ENCODE measurements around the gene PAM.

PAM gene

GRCh38 chr5:102759700-102760099, 4.6 kb downstream of the PAM start:
- no peak for TF ChIP-seq ZFP3 (CRISPR knock-in tag; IDR thresholded peaks at IDR 0.05)
- no peak for TF ChIP-seq GLIS3 (CRISPR knock-in tag; IDR thresholded peaks at IDR 0.05)
- ATAC-seq: no peak

GRCh38 chr5:102760815-102761214, 5.7 kb downstream of the PAM start:
- no peak for TF ChIP-seq ISL1 (CRISPR knock-in tag; IDR thresholded peaks at IDR 0.05)
- peak; percentile 51; the same call in 1 of the 2 replicates for TF ChIP-seq TCF4 (CRISPR knock-in tag; IDR thresholded peaks at IDR 0.05; ENCODE audit: borderline replicate concordance)
- ATAC-seq: peak; percentile 69

- ATAC-seq: peak; percentile 61
- TF ChIP-seq ZNF8 (CRISPR knock-in tag; IDR thresholded peaks at IDR 0.05) (no peak), CREB5 (CRISPR knock-in tag; IDR thresholded peaks at IDR 0.05; ENCODE audit: low read depth) (no peak), RARB (CRISPR knock-in tag; IDR thresholded peaks at IDR 0.05) (no peak), TCF4 (CRISPR knock-in tag; IDR thresholded peaks at IDR 0.05; ENCODE audit: borderline replicate concordance) (no peak), CSDC2 (CRISPR knock-in tag; IDR thresholded peaks at IDR 0.05) (no peak), ISL1 (CRISPR knock-in tag; IDR thresholded peaks at IDR 0.05) (no peak), ZNF70 (CRISPR knock-in tag; IDR thresholded peaks at IDR 0.05) (no peak), ZNF565 (CRISPR knock-in tag; conservative IDR thresholded peaks at IDR 0.05; ENCODE audit: low read depth) (no peak), SNAI2 (CRISPR knock-in tag; IDR thresholded peaks at IDR 0.05) (no peak), CSRNP3 (CRISPR knock-in tag; IDR thresholded peaks at IDR 0.05) (no peak)
These were observed 7.0 kb downstream of the PAM start for GRCh38 chr5:102762095-102762534.

GRCh38 chr5:102762562-102763227, 7.6 kb downstream of the PAM start:
- no peak for ATAC-seq
- no peak for TF ChIP-seq ZNF70 (CRISPR knock-in tag; IDR thresholded peaks at IDR 0.05)
- TF ChIP-seq RARB (CRISPR knock-in tag; IDR thresholded peaks at IDR 0.05): no peak
- TF ChIP-seq ZFP3 (CRISPR knock-in tag; IDR thresholded peaks at IDR 0.05): no peak
- no peak for TF ChIP-seq PPARA (CRISPR knock-in tag; IDR thresholded peaks at IDR 0.05; ENCODE audit: borderline replicate concordance)
- TF ChIP-seq TCF4 (CRISPR knock-in tag; IDR thresholded peaks at IDR 0.05; ENCODE audit: borderline replicate concordance): no peak
- TF ChIP-seq OSR1 (CRISPR knock-in tag; IDR thresholded peaks at IDR 0.05): no peak
- TF ChIP-seq ARNTL (CRISPR knock-in tag; IDR thresholded peaks at IDR 0.05; ENCODE audit: borderline replicate concordance, low read depth): no peak
- TF ChIP-seq TOX (CRISPR knock-in tag; IDR thresholded peaks at IDR 0.05; ENCODE audit: borderline replicate concordance): no peak
- TF ChIP-seq ZFP30 (CRISPR knock-in tag; IDR thresholded peaks at IDR 0.05): no peak
- no peak for TF ChIP-seq BACH2 (CRISPR knock-in tag; IDR thresholded peaks at IDR 0.05; ENCODE audit: borderline replicate concordance)
- TF ChIP-seq CSDC2 (CRISPR knock-in tag; IDR thresholded peaks at IDR 0.05): no peak
- no peak for TF ChIP-seq CREB5 (CRISPR knock-in tag; IDR thresholded peaks at IDR 0.05; ENCODE audit: low read depth)
- TF ChIP-seq ESRRG (CRISPR knock-in tag; IDR thresholded peaks at IDR 0.05): no peak
- no peak for TF ChIP-seq ZNF565 (CRISPR knock-in tag; conservative IDR thresholded peaks at IDR 0.05; ENCODE audit: low read depth)
- no peak for TF ChIP-seq ZC3H10 (CRISPR knock-in tag; IDR thresholded peaks at IDR 0.05)
- TF ChIP-seq SNAI2 (CRISPR knock-in tag; IDR thresholded peaks at IDR 0.05): no peak
- no peak for TF ChIP-seq PATZ1 (CRISPR knock-in tag; IDR thresholded peaks at IDR 0.05; ENCODE audit: borderline replicate concordance)
- no peak for TF ChIP-seq ZNF8 (CRISPR knock-in tag; IDR thresholded peaks at IDR 0.05)
- no peak for TF ChIP-seq CSRNP3 (CRISPR knock-in tag; IDR thresholded peaks at IDR 0.05)
- TF ChIP-seq POU6F1 (CRISPR knock-in tag; IDR thresholded peaks at IDR 0.05; ENCODE audit: borderline replicate concordance, low read depth): no peak

All from SK-N-SH treated with all-trans-retinoic acid at 6 μM for 48 hours (cell line).